ENCODE results near the gene UVRAG. TPM values are rescaled to one million over a fixed set of nuclear protein-coding genes. Genes with fewer than 3 reads are reported as not detected.

The UVRAG gene
- total and polyA plus RNA-seq, 2 of the 13 experiments (the other 11 are each of a cell fraction or from before 2014, with no cell fraction given), result 9.7 to 17.3 TPM

DNA sequence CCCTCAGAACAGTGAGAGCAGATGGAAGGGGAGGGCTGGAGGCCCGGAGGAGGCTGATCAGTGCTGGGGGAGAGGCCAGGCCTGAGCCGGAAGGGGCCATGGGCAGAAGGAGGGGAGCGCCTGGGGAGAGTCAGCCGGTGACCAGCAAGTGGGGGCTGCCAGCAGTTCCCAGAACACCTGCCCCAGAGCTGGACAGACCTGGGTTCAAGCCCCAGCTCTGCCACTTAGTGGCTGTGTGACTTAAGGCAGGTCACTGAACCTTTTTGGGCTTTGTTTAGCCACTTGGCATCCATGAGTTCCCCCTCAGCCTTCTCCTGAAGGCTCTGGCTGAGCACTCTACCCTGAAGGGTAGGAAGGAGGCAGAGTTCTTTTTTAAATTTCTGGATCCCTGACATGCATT, 373.9 kb downstream of the UVRAG start (continued):
- TF ChIP-seq SALL1 (CRISPR knock-in tag; IDR thresholded peaks at IDR 0.05), result no peak
- TF ChIP-seq, protein P1, sequence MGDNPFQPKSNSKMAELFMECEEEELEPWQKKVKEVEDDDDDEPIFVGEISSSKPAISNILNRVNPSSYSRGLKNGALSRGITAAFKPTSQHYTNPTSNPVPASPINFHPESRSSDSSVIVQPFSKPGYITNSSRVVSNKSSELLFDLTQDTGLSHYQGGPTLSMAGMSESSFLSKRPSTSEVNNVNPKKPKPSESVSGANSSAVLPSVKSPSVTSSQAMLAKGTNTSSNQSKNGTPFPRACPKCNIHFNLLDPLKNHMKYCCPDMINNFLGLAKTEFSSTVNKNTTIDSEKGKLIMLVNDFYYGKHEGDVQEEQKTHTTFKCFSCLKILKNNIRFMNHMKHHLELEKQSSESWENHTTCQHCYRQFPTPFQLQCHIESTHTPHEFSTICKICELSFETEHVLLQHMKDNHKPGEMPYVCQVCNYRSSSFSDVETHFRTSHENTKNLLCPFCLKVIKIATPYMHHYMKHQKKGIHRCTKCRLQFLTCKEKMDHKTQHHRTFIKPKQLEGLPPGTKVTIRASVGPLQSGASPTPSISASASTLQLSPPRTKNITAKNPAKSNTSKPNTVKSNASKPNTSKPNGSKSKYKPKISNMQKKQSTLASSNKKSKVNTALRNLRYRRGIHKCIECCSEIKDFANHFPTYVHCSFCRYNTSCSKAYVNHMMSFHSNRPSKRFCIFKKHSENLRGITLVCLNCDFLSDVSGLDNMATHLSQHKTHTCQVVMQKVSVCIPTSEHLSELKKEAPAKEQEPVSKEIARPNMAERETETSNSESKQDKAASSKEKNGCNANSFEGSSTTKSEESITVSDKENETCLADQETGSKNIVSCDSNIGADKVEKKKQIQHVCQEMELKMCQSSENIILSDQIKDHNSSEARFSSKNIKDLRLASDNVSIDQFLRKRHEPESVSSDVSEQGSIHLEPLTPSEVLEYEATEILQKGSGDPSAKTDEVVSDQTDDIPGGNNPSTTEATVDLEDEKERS (CRISPR knock-in tag; IDR thresholded peaks at IDR 0.05), result no peak

GRCh38 chr11:76189682-76190081, 374.7 kb downstream of the UVRAG start:
- H3K4me2 ChIP-seq (ENCODE audit: low read depth, low read length), result no peak overlapping the region
- TF ChIP-seq ZNF12 (CRISPR knock-in tag; IDR thresholded peaks at IDR 0.05) (0 out of 2 replicates have a peak, but pooled peaks have one; percentile 48), ZNF317 (CRISPR knock-in tag; IDR thresholded peaks at IDR 0.05) (no peak)
- in situ Hi-C loops (cut with HindIII; ENCODE audit: extremely low pct_ligation_motif_present, low pct_unique_long_range_greater_than_20kb) (no loop called here), intact Hi-C loops (cut with micrococcal nuclease; ENCODE audit: unreplicated experiment) (no loop called here)
- no peak overlapping the region for H3K27ac ChIP-seq (ENCODE audit: extremely low read length, insufficient read depth, low read length)
- H3K79me2 ChIP-seq (ENCODE audit: insufficient read depth, low read length), result no peaks in the 10 kb centered on the region
- WGBS (ENCODE audit: low lambda C conversion rate), result 80% methylated on average over 6 of the region's 6 CpGs
- POLR2A ChIA-PET, result no interaction called here
- H3K9ac ChIP-seq (ENCODE audit: insufficient read depth, low read depth, low read length), result no peak overlapping the region
- CTCF ChIA-PET (ENCODE audit: low intra/inter-chr PET ratio, low total read pairs), result no interaction called here
- H3K9me3 ChIP-seq (ENCODE audit: low read length), result no peaks in the 10 kb centered on the region
- ATAC-seq, result no peak
- H4K20me1 ChIP-seq (ENCODE audit: insufficient read depth, low read length), result no peaks in the 10 kb centered on the region
- H3K27me3 ChIP-seq (ENCODE audit: control insufficient read depth in 1 of 2, insufficient read depth in 2 of 2, low read length in 2 of 2), result no peaks in the 10 kb centered on the region
- H3K4me3 ChIP-seq (replicated peaks in 1 of 3; ENCODE audit: insufficient read depth in 1 of 3, low read depth in 2 of 3, low read length in 3 of 3), result no peak overlapping the region
- no peak overlapping the region for H2AFZ ChIP-seq (ENCODE audit: low read length)
- BruUV-seq (replicated peaks), result no TSS peak
- DNase-seq (ENCODE audit: low spot score), result no peak
- H3K4me1 ChIP-seq (ENCODE audit: insufficient read depth, low read length), result peaks cover 6% of the 10 kb centered on the region; the same call in 1 of the 2 replicates
- no peaks in the 10 kb centered on the region for H3K36me3 ChIP-seq (replicated peaks in 1 of 2; ENCODE audit: control insufficient read depth in 1 of 2, insufficient read depth in 2 of 2, low read length in 2 of 2)
- FAIRE-seq, result no peak

GRCh38 chr11:76190376-76190775, 375.4 kb downstream of the UVRAG start:
- 69% methylated on average over 7 of the region's 7 CpGs for WGBS (ENCODE audit: low lambda C conversion rate)
- TF ChIP-seq SP5 (CRISPR knock-in tag; IDR thresholded peaks at IDR 0.05; ENCODE audit: borderline replicate concordance, low read depth), result no peak
- no peak for TF ChIP-seq SRF (IDR thresholded peaks at IDR 0.05; ENCODE audit: low read depth, low read length)
- TF ChIP-seq, protein P2, sequence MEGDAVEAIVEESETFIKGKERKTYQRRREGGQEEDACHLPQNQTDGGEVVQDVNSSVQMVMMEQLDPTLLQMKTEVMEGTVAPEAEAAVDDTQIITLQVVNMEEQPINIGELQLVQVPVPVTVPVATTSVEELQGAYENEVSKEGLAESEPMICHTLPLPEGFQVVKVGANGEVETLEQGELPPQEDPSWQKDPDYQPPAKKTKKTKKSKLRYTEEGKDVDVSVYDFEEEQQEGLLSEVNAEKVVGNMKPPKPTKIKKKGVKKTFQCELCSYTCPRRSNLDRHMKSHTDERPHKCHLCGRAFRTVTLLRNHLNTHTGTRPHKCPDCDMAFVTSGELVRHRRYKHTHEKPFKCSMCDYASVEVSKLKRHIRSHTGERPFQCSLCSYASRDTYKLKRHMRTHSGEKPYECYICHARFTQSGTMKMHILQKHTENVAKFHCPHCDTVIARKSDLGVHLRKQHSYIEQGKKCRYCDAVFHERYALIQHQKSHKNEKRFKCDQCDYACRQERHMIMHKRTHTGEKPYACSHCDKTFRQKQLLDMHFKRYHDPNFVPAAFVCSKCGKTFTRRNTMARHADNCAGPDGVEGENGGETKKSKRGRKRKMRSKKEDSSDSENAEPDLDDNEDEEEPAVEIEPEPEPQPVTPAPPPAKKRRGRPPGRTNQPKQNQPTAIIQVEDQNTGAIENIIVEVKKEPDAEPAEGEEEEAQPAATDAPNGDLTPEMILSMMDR (CRISPR knock-in tag; IDR thresholded peaks at IDR 0.05), result no peak
- no peak for TF ChIP-seq PREB (CRISPR knock-in tag; IDR thresholded peaks at IDR 0.05)
- no peak for TF ChIP-seq RAD51 (IDR thresholded peaks at IDR 0.05; ENCODE audit: borderline replicate concordance)
- no peak for TF ChIP-seq SNRNP70 (IDR thresholded peaks at IDR 0.05; ENCODE audit: low read depth, low read length)
- no peak for TF ChIP-seq ZNF260 (CRISPR knock-in tag; IDR thresholded peaks at IDR 0.05; ENCODE audit: borderline replicate concordance, low read depth)
- TF ChIP-seq ARHGAP35 (CRISPR knock-in tag; IDR thresholded peaks at IDR 0.05; ENCODE audit: borderline replicate concordance), result no peak

More at GRCh38 chr11:76190376-76190775, 375.4 kb downstream of the UVRAG start:
- ChIA-PET POLR2A (no interaction called here), CTCF (ENCODE audit: low intra/inter-chr PET ratio, low total read pairs) (no interaction called here)
- Histone ChIP-seq H3K4me1 (ENCODE audit: insufficient read depth, low read length) (peaks cover 6% of the 10 kb centered on the region; the same call in 1 of the 2 replicates), H3K9ac (ENCODE audit: insufficient read depth, low read depth, low read length) (no peak overlapping the region), H3K27me3 (ENCODE audit: control insufficient read depth in 1 of 2, insufficient read depth in 2 of 2, low read length in 2 of 2) (no peaks in the 10 kb centered on the region), H3K4me3 (replicated peaks in 1 of 3; ENCODE audit: insufficient read depth in 1 of 3, low read depth in 2 of 3, low read length in 3 of 3) (no peak overlapping the region), H3K27ac (ENCODE audit: extremely low read length, insufficient read depth, low read length) (no peak overlapping the region), H3K9me3 (ENCODE audit: low read length) (no peaks in the 10 kb centered on the region), H3K36me3 (replicated peaks in 1 of 2; ENCODE audit: control insufficient read depth in 1 of 2, insufficient read depth in 2 of 2, low read length in 2 of 2) (no peaks in the 10 kb centered on the region), H2AFZ (ENCODE audit: low read length) (no peak overlapping the region), H3K4me2 (ENCODE audit: low read depth, low read length) (no peak overlapping the region), H3K79me2 (ENCODE audit: insufficient read depth, low read length) (no peaks in the 10 kb centered on the region), H4K20me1 (ENCODE audit: insufficient read depth, low read length) (no peaks in the 10 kb centered on the region)
- intact Hi-C loops (cut with micrococcal nuclease; ENCODE audit: unreplicated experiment), result no loop called here
- no TSS peak for BruUV-seq (replicated peaks)
- FAIRE-seq (no peak), DNase-seq (ENCODE audit: low spot score) (no peak), ATAC-seq (no peak)
- in situ Hi-C loops (cut with HindIII; ENCODE audit: extremely low pct_ligation_motif_present, low pct_unique_long_range_greater_than_20kb), result no loop called here

All from HepG2 (cell line).